Caki2 (cell line): ENCODE measurements around the gene KIF21A. TPM values are rescaled to one million over a fixed set of nuclear protein-coding genes. Genes with fewer than 3 reads are reported as not detected.

Source experiments
- total RNA-seq: library from RNA; depleted of rRNA; stranded (reverse); fragments of >200 nt; shearing (Covaris generic); gene quantifications from 2 replicates; pipeline ENCODE4 v1.2.3, GENCODE V29; 2014; ENCODE audit warnings: low replicate concordance; rRNA removed

KIF21A gene
- total RNA-seq, 1 experiment from 2014 or later, result 22.0 TPM

Other genes with a start within 250 kb of the KIF21A start
- not detected in 2 replicates for gene ABCD2, start 176.7 kb upstream of the KIF21A start, total RNA-seq